GM06990 (cell line): ENCODE measurements around the gene IFIT3.

Experiments
- DNase-seq: peaks from one replicate; pipeline ENCODE4 v3.0.0-alpha.2; 2011; ENCODE audit not compliant: insufficient read length; ENCODE audit errors: extremely low read depth
- H3K27me3 ChIP-seq: replicated peaks from 2 replicates; pipeline ENCODE4 v1.6.0; 2011; ENCODE audit warnings: low read length; ENCODE audit not compliant: control insufficient read depth, insufficient read depth
- H3K36me3 ChIP-seq: 2 replicates; pipeline ENCODE4 v1.5.1; 2011; ENCODE audit warnings: low read length; ENCODE audit not compliant: control insufficient read depth, insufficient read depth
- H3K4me3 ChIP-seq: replicated peaks from 2 replicates; pipeline ENCODE4 v1.5.1; 2011; ENCODE audit warnings: low read depth, mild to moderate bottlenecking, control low read depth, low read length
- TF ChIP-seq, protein P1 (sequence below): IDR thresholded peaks from 2 replicates; pipeline ENCODE4 v1.5.1; 2011; ENCODE audit warnings: low read length, control low read depth, mild to moderate bottlenecking, inconsistent platforms; ENCODE audit not compliant: insufficient read depth, poor library complexity, severe bottlenecking

Gene IFIT3

GRCh38 chr10:89337484-89337883 lies 9.7 kb downstream of the IFIT3 start:
- no peaks in the 10 kb centered on the region for H3K27me3 ChIP-seq
- TF ChIP-seq, protein P1, sequence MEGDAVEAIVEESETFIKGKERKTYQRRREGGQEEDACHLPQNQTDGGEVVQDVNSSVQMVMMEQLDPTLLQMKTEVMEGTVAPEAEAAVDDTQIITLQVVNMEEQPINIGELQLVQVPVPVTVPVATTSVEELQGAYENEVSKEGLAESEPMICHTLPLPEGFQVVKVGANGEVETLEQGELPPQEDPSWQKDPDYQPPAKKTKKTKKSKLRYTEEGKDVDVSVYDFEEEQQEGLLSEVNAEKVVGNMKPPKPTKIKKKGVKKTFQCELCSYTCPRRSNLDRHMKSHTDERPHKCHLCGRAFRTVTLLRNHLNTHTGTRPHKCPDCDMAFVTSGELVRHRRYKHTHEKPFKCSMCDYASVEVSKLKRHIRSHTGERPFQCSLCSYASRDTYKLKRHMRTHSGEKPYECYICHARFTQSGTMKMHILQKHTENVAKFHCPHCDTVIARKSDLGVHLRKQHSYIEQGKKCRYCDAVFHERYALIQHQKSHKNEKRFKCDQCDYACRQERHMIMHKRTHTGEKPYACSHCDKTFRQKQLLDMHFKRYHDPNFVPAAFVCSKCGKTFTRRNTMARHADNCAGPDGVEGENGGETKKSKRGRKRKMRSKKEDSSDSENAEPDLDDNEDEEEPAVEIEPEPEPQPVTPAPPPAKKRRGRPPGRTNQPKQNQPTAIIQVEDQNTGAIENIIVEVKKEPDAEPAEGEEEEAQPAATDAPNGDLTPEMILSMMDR, result no peak
- peak; percentile 58 for DNase-seq
- H3K36me3 ChIP-seq, result peaks cover 13% of the 10 kb centered on the region
- no peak overlapping the region for H3K4me3 ChIP-seq

DNA sequence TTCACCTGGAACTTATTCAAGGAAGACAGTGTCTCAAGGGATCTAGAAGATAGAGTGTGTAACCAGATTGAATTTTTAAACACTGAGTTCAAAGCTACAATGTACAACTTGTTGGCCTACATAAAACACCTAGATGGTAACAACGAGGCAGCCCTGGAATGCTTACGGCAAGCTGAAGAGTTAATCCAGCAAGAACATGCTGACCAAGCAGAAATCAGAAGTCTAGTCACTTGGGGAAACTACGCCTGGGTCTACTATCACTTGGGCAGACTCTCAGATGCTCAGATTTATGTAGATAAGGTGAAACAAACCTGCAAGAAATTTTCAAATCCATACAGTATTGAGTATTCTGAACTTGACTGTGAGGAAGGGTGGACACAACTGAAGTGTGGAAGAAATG lies 10.9 kb downstream of the IFIT3 start:
- no peak for DNase-seq
- no peaks in the 10 kb centered on the region for H3K27me3 ChIP-seq
- peaks cover 13% of the 10 kb centered on the region for H3K36me3 ChIP-seq
- TF ChIP-seq, protein P1, result no peak
- H3K4me3 ChIP-seq, result no peak overlapping the region

DNA sequence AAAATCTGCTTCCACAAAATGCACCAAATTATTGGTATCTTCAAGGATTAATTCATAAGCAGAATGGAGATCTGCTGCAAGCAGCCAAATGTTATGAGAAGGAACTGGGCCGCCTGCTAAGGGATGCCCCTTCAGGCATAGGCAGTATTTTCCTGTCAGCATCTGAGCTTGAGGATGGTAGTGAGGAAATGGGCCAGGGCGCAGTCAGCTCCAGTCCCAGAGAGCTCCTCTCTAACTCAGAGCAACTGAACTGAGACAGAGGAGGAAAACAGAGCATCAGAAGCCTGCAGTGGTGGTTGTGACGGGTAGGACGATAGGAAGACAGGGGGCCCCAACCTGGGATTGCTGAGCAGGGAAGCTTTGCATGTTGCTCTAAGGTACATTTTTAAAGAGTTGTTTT lies 12.1 kb downstream of the IFIT3 start:
- DNase-seq, result no peak
- no peak overlapping the region for H3K4me3 ChIP-seq
- TF ChIP-seq, protein P1, result no peak
- H3K27me3 ChIP-seq, result no peaks in the 10 kb centered on the region
- H3K36me3 ChIP-seq, result peaks cover 13% of the 10 kb centered on the region

GRCh38 chr10:89341649-89342048 lies 13.9 kb downstream of the IFIT3 start:
- no peak for DNase-seq
- peaks cover 13% of the 10 kb centered on the region for H3K36me3 ChIP-seq
- TF ChIP-seq, protein P1, result no peak

GRCh38 chr10:89342206-89342958 lies 14.6 kb downstream of the IFIT3 start:
- Histone ChIP-seq H3K36me3 (peaks cover 13% of the 10 kb centered on the region), H3K27me3 (no peaks in the 10 kb centered on the region), H3K4me3 (no peak overlapping the region)
- no peak for DNase-seq
- TF ChIP-seq, protein P1, result no peak

More at GRCh38 chr10:89341649-89342048, 13.9 kb downstream of the IFIT3 start:
- Histone ChIP-seq H3K27me3 (no peaks in the 10 kb centered on the region), H3K4me3 (no peak overlapping the region)
